NT2/D1 (cell line): ENCODE results near the gene RGS7.

Source experiments
- SUZ12 ChIP-seq: IDR thresholded peaks from 2 replicates; pipeline ENCODE4 v1.6.1; 2011; ENCODE audit not compliant: insufficient read length, insufficient read depth; ENCODE audit errors: extremely low read depth
- ZNF274 ChIP-seq: IDR thresholded peaks from 2 replicates; pipeline ENCODE4 v1.6.1; 2011; ENCODE audit warnings: mild to moderate bottlenecking, low read depth, low read length

DNA sequence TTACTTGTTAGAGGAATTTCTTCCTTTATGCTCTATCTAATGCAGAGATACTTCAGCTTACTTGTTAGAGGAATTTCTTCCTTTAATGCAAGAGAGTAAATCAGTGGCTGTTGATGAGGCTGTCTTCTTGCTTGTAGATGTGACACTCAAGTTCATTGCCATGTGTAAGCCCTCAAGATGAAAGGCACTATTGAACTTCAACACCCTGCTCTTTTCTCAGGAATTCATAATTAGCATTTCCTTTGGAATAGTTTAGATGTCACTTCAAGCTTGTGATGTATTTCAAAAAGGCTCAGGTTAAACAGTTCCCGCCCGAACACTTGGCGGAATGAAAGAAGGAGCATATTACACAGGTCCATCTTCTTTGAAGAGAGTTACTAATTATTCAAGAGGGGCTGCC, 251.9 kb downstream of the RGS7 start:
- TF ChIP-seq ZNF274 (no peak), SUZ12 (no peak)
